ENCODE results near the gene KLHDC8A.
A peak's percentile ranks its signal among the peaks of the same experiment; 100 is the strongest.

The KLHDC8A gene

GRCh38 chr1:205345761-205346160, 11.0 kb downstream of the KLHDC8A start:
- no peak for DNase-seq (ENCODE audit: low read depth, low spot score)

DNA sequence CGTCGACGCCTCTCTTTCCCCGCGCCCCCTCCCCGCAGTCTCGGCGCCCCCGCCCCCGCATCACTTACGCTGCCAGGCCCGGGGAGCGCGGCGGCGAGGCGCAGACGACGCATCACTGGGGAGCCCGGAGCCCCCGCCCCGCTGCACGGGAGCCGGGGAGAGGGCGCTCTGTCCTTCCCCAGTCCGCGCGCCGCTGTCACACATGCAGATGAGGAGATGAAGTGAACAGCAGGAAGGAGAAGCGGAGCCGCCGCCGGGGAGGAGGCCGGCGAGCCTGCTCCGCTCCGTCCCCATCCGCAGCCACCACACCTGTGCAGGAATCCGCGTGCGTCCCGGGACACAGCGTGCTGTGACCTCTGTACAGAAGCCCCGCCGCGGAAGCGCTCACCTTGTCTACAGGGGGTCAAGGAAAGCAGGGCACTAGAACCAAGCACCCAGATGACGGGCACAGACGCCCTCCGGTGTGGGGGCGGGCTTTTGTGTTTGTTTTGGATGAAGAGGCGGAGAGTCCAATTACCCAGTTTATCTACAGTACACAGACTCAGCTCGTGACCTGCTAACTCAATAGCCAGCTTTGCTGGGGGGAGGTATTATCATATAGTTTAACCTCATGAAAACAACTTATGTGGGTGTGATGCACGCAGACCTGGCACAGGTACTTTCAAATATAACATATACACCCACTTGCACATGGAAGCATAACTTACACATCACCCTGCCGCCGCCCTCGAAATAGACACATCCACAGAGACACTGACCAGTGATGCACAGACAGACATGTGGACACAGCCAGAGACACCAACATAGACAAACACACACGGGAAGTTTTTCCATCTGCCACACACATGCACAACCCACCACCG, 12.4 kb downstream of the KLHDC8A start:
- peak; percentile 47 for DNase-seq (ENCODE audit: low read depth, low spot score)

DNA sequence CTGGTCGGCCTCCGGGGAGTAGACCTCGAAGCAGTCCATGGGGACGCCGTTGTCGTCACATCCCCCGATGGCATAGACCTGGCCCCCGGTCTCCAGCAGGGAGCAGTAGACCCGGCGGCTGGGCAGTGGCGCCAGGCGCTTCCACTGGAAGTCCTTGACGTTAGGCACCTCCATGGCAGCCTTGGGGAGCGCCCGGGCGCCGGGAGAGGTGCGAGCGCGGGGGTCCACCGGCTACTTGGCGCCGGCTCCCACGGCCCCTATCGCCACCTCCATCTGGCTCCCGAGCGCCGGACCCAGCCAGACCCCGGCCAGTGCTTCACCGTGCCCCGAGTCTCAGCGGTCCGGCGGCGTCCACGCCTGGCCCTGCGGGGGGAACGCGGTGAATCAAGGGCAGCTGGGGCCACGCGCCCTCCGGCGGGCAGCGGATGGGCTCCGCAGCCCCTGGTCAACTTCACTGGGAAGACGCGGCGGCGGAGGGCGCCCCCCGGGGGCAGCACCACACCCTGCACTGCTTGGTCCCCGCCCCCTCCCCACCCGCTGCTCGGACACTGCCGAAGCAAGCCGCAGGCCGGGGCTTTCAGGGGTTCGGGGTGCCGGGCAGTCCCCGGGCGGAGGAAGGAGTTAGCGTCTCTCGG, 13.2 kb downstream of the KLHDC8A start:
- no peak for DNase-seq (ENCODE audit: low read depth, low spot score)

DNA sequence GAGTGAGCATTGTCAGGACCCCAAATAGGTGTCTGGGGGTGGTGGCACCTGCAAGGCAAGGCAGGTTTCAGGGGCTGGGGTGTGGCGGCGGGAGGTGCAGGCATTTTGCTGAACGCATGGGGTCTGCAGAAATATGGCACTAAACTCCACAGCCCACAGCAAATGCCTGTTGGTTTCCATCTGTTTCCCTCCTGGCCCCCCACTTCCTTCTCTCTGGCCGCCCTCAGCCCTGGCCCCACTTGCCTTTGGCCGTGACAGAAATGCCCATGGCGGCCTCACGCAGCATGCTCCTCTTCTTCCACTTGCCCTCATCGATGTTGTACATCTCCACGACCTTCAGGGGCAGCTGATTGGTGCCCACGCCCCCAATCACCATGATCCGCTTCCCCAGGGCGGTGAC, 13.7 kb downstream of the KLHDC8A start:
- DNase-seq (ENCODE audit: low read depth, low spot score) = no peak

GRCh38 chr1:205340676-205341075, 16.0 kb downstream of the KLHDC8A start:
- DNase-seq (ENCODE audit: low read depth, low spot score) = no peak

GRCh38 chr1:205339717-205340116, 17.0 kb downstream of the KLHDC8A start:
- no peak for DNase-seq (ENCODE audit: low read depth, low spot score)

DNA sequence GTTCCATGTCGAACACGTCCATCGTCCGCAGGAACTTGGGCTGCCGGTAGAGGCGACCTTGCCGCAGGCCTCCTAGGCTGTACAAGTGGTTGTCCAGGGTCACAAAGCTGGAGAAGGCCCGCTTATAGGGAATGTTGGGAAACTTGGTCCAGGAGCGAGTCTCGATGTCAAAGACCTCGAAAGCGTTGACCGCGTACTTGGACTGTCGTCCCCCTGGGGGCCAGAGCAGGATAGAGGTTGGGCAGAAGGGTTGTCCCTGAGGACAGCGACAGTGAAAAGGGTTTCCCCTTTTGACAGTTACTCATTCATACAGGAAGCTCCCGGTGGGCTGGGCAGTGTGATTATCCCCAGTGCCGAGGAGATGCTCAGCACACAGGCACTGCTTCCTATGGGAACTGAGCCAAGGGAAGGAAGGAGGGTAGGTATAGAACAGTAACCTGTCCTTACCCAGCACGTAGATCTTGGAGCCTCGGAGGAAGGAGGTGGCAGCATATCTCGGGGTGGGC, 17.5 kb downstream of the KLHDC8A start:
- no peak for DNase-seq (ENCODE audit: low read depth, low spot score)

GRCh38 chr1:205338011-205338410, 18.7 kb downstream of the KLHDC8A start:
- no peak for DNase-seq (ENCODE audit: low read depth, low spot score)

GRCh38 chr1:205337481-205337880, 19.2 kb downstream of the KLHDC8A start:
- DNase-seq (ENCODE audit: low read depth, low spot score) = no peak

GRCh38 chr1:205335692-205336091, 21.0 kb downstream of the KLHDC8A start:
- peak; percentile 90 for DNase-seq (ENCODE audit: low read depth, low spot score)

DNA sequence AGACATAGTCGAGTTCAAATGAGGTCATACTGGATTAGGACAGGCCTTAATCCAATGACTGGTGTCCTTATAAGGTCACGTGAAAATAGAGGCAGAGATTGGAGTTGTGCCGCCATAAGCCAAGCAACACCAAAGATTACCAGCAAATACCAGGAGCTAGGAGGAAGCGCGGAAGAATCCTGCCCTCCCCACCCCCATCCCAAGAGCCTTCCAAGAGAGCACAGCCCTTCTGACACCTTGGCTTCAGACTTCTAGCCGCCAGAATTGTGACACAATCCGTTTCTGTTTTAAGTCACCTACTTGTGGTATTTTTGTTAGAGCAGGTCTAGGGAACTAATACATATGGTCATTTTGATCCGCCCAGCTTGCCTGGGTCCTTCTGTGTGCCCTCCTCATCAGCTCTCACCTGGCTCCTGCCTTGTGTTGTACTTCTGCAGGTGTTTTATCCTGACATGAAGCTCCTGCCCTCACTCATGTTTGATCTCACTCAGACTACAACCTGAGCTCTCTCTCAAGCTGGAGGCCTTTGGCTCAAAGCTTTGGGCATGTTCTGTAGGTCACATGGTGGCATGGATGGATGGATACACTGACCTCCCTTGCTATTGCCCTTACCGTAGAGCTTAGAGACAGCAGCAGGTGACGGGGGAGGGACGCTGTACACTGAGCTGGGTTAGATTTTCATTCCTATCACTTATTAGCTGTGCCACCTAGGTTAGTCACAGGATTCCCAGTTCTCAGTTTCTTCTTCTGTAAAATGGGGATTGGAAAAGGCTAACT, 24.5 kb downstream of the KLHDC8A start:
- no peak for DNase-seq (ENCODE audit: low read depth, low spot score)

DNA sequence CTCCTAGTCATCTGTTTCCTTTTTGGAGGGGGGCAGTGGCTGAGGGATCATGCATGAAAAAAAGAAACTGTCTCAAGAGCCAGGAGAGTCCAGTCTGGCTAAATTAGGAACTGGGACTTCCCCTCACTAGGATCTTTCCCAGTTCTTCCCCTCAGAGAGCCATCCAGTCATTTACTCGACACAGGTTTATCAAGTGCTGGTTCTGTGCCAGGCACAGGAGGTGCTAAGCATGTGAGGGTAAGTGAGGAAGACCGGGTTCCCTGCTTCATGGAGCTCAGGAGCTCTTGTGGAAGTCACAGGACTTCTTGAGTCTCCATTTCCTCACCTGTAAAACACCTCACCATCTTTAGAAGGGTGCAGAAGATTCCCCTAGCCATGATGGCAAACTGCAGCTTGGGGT, 26.6 kb downstream of the KLHDC8A start:
- no peak for DNase-seq (ENCODE audit: low read depth, low spot score)

DNA sequence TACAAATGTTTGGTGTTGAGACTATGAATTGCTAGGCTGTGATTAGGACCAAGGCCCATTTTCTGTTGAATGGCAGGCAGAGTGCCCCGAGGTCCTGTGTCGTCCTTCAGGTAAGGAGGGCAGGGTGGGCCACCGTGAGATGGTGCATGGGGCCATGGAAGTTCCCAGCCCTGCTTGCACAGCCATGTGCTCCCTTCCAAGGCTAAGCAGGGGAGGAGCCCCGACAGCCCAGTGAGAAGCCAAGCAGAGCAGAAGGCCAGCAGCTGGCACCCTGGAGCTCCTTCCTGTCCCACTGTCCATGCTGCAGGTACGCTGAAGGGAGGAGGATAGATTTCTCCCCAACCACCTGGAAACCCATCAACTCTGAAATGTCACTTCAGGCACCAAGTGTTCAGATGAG, 27.0 kb downstream of the KLHDC8A start:
- no peak for DNase-seq (ENCODE audit: low read depth, low spot score)

- no peak for DNase-seq (ENCODE audit: low read depth, low spot score)
Measured at GRCh38 chr1:205328476-205328875, 28.2 kb downstream of the KLHDC8A start.

DNA sequence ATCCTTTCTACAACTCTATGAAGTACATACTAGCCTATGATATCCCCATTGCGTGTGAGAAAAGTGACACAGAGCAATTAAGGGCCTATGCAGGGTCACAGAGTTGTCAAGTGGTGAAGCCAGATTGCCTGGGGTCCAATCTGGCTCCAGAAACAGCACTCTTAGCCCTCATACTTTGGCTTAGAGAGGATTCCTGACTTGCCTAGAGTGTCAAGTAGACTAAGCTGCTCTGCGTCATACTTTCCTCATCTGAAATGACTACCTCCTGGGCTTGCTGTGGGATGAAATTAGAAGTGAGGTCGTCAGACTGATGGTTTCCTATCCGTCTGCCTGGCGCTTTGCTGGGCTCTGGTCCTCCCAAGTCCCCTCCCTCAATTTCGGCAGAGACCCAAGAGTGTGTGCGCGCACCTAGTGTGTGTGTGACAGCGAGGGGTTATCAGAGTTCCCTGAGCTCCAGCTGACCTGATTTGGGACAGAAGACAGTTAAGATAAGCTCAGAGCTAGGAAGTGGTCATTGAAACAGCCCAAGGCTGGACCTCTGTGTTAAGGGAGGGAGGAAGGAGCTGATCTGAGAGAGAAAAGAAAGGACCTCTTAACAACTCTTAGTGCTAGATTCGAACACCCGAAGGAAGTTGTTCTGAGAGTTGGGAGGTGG, 29.8 kb downstream of the KLHDC8A start:
- DNase-seq (ENCODE audit: low read depth, low spot score) = no peak

DNA sequence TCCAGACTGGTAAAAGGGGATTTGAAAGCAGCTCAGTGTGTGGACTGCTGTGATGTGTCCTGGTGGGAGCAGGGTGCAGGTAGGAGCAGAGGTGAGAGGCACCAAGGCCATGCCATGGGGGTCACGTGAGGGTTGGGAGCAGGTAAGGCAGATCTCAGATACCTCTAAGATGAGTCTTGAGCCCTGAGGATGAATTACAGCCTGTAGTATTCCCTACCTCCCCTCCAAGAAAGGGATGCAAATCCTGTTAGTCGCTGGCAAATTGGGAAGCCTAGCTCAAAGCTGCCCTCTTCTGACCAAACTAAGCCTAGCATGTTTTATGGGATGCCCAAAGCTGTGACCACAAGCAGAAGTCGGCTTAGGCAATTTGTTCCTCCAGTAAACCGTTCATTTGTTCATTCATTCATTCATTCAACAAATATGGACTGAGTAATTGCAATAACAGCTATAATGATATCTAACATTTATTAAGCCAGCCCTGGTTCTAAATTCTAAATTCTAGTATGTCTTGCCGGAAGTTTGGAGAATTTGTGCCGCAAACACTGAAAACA, 31.3 kb downstream of the KLHDC8A start:
- peak; percentile 94 for DNase-seq (ENCODE audit: low read depth, low spot score)

DNA sequence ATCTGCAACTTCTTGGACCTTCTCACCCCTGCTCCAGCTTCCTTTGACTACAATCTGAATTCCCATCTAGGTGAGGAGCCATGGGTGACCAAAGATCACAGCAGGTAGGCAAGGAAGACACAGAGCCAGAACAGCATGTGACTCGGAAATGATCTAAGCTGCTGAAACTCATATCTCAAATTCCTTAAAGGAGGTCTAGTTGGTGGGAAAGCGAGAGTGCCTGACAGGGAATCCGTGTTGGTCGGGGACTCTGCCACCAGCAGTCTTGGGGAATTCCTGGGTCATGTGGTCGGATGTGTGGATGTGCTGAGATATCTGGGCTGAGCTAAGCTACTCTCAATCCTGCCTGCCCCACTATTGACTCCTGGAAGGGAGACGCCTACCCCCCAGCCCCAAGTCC, 31.9 kb downstream of the KLHDC8A start:
- DNase-seq (ENCODE audit: low read depth, low spot score) = peak; percentile 78

DNA sequence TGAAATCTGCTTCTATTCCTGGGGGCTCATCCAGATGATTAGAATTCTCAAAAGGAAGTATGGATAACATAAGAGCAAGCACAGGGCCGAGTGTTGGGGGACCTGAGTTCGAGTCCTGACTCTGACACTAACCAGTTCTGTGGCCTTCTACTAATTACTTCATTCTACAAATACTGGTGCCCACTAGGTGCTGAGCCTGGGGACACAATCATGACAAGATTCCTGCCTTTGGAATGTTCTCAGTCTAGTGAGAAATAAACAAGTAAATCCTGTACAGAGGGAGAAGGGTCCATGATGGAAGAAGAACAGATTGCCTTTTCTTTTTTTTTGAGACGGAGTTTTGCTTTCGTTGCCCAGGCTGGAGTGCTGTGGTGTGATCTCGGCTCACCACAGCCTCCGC, 32.9 kb downstream of the KLHDC8A start:
- no peak for DNase-seq (ENCODE audit: low read depth, low spot score)

GRCh38 chr1:205321959-205322283, 34.8 kb downstream of the KLHDC8A start:
- DNase-seq (ENCODE audit: low read depth, low spot score) = no peak

DNA sequence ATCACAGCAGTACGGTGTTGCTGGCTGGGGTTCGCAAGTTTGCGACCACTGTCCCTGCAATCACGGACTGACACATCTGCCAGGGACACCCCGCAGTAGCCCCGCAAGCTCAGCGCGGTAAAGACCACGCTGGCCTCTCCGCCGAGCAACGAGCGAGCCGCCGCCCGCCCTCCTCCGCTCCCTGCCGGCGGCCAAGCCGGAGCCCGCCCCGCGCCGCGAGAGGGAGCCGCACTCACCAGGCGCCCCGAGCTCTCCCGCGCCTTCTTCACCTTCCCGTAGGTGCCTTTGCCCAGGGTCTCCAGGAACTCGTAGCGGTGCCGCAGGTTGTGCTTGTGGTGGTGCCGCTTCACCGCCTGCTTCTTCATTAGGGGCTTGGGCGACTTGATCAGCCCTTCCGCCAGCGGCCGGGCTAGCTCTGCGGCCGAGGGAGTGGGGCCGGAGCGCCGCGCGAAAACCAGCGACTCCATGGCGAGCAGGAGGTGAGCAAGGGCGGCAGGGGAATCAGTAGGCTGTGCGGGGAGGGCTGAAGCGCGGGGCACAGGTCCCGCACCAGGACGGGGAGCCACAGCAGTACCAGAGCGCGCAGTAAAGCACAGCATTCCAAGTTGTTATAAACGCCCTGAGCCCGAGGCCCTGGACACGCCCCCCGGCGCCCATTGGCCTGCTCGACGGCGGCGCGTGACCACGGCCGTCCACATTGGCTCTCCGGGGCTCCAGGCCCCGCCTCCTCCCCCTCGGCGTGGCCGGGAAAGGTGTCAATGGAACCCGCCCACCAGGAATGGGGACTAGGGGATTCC, 35.4 kb downstream of the KLHDC8A start, which contains the start of gene NUAK2:
TSS of gene NUAK2 (minus strand) at position 584 of the 797 bp plus-strand sequence. CDS start at position 467, 117 bp downstream.
- DNase-seq (ENCODE audit: low read depth, low spot score) = peak; percentile 99

Measured in ELF-1 (cell line).